DND-41 (cell line): Measurements from ENCODE around the gene PSORS1C1.

Source experiments
- ATAC-seq: fragments of 200-7000 bp; cut with Tn5 transposase; 3 replicates; pipeline ENCODE4 v1.9.1; 2021; ENCODE audit warnings: low read depth; ENCODE audit not compliant: insufficient read depth
- DNase-seq: peaks from one replicate; pipeline ENCODE4 v3.0.0-alpha.2; 2020
- H2AFZ ChIP-seq: 2 replicates; pipeline ENCODE4 v1.6.0; 2012; ENCODE audit warnings: low read depth, low read length
- H3K27ac ChIP-seq: 2 replicates; pipeline ENCODE4 v1.5.1; 2012; ENCODE audit warnings: low read length, inconsistent platforms
- H3K27me3 ChIP-seq: fragments of 200-600 bp; sonication (generic); 2 replicates; pipeline ENCODE4 v1.6.0; 2012; ENCODE audit warnings: low read length, mild to moderate bottlenecking, inconsistent platforms; ENCODE audit not compliant: insufficient read depth, poor library complexity
- H3K36me3 ChIP-seq: 2 replicates; pipeline ENCODE4 v1.5.1; 2012; ENCODE audit warnings: low read length, inconsistent platforms; ENCODE audit not compliant: insufficient read depth
- H3K4me1 ChIP-seq: 2 replicates; pipeline ENCODE4 v1.5.1; 2012; ENCODE audit warnings: mild to moderate bottlenecking, low read length; ENCODE audit not compliant: insufficient read depth
- H3K4me2 ChIP-seq: 2 replicates; pipeline ENCODE4 v1.6.0; 2012; ENCODE audit warnings: mild to moderate bottlenecking, moderate library complexity, low read length, inconsistent platforms; ENCODE audit not compliant: insufficient read depth
- H3K4me3 ChIP-seq, 2 experiments: fragments of 200-600 bp in 1 of 2; shearing (Covaris generic) in 1 of 2; 2 replicates each; pipeline ENCODE4 v1.5.1; 2012 to 2016; ENCODE audit warnings: inconsistent platforms in 2 of 2, low read length in 2 of 2, mild to moderate bottlenecking in 2 of 2, low read depth in 1 of 2, moderate library complexity in 1 of 2
- H3K79me2 ChIP-seq: 2 replicates; pipeline ENCODE4 v1.6.0; 2012; ENCODE audit warnings: low read length, inconsistent platforms; ENCODE audit not compliant: insufficient read depth
- H3K9ac ChIP-seq: 2 replicates; pipeline ENCODE4 v1.6.0; 2012; ENCODE audit warnings: low read depth, mild to moderate bottlenecking, inconsistent platforms, low read length, moderate library complexity
- H3K9me3 ChIP-seq: 2 replicates; pipeline ENCODE4 v1.5.1; 2012; ENCODE audit warnings: low read length, moderate library complexity, mild to moderate bottlenecking, inconsistent platforms; ENCODE audit not compliant: insufficient read depth, severe bottlenecking
- H4K20me1 ChIP-seq: 2 replicates; pipeline ENCODE4 v1.6.0; 2012; ENCODE audit warnings: low read length; ENCODE audit not compliant: insufficient read depth
- CTCF ChIP-seq: IDR thresholded peaks from 2 replicates; pipeline ENCODE4 v1.5.1; 2012; ENCODE audit warnings: borderline replicate concordance, low read length, moderate library complexity, mild to moderate bottlenecking; ENCODE audit not compliant: poor library complexity, severe bottlenecking; ENCODE audit errors: extremely low read depth
- EZH2 ChIP-seq: IDR thresholded peaks from 3 replicates; pipeline ENCODE4 v1.6.1; 2012; ENCODE audit warnings: borderline replicate concordance, low read depth, mild to moderate bottlenecking, moderate library complexity, low read length, inconsistent platforms; ENCODE audit not compliant: severe bottlenecking

The PSORS1C1 gene

GRCh38 chr6:31156641-31157040, 42.0 kb downstream of the PSORS1C1 start:
- TF ChIP-seq EZH2 (no peak), CTCF (no peak)
- H3K36me3 ChIP-seq: peaks cover 50% of the 10 kb centered on the region
- H3K79me2 ChIP-seq: peaks cover 43% of the 10 kb centered on the region
- no peaks in the 10 kb centered on the region for H3K9me3 ChIP-seq
- H3K9ac ChIP-seq: peak overlapping the region; percentile 73
- ATAC-seq (no peak), DNase-seq (no peak)
- no peak overlapping the region for H3K27ac ChIP-seq
- H3K4me3 ChIP-seq: peak overlapping the region in 1 of 2 experiments; percentile 85; a peak in 1 of 4 replicates
- peaks cover 11% of the 10 kb centered on the region for H4K20me1 ChIP-seq
- H3K4me2 ChIP-seq: peak overlapping the region; percentile 88
- peaks cover 42% of the 10 kb centered on the region for H3K4me1 ChIP-seq
- no peak overlapping the region for H2AFZ ChIP-seq
- no peaks in the 10 kb centered on the region for H3K27me3 ChIP-seq

GRCh38 chr6:31157513-31158139, 43.0 kb downstream of the PSORS1C1 start, which contains the start of gene CCHCR1:
CCHCR1 (minus strand) TSS chr6:31157802; CDS start chr6:31157600, 202 bp downstream.
- H3K36me3 ChIP-seq: peaks cover 60% of the 10 kb centered on the region
- DNase-seq (no peak), ATAC-seq (peak; percentile 29; the same call in 2 of the 3 replicates)
- H4K20me1 ChIP-seq: peaks cover 21% of the 10 kb centered on the region
- H3K27me3 ChIP-seq: no peaks in the 10 kb centered on the region
- H3K27ac ChIP-seq: peak within 1 kb of the TSS; percentile 84
- no peaks in the 10 kb centered on the region for H3K9me3 ChIP-seq
- no peak for TF ChIP-seq CTCF
- no peak for TF ChIP-seq EZH2
- H2AFZ ChIP-seq: peak within 1 kb of the TSS; percentile 83
- H3K4me3 ChIP-seq: peak within 1 kb of the TSS; percentile 60 to 85
- peak within 1 kb of the TSS; percentile 88 for H3K4me2 ChIP-seq
- peak within 1 kb of the TSS; percentile 73 for H3K9ac ChIP-seq
- H3K79me2 ChIP-seq: peaks cover 53% of the 10 kb centered on the region
- H3K4me1 ChIP-seq: peaks cover 52% of the 10 kb centered on the region

GRCh38 chr6:31158140-31158862, 43.7 kb downstream of the PSORS1C1 start, which contains the start of gene TCF19:
TCF19 (plus strand) TSS chr6:31158589; CDS start chr6:31159470, 881 bp downstream.
- peak; percentile 100 for DNase-seq
- H4K20me1 ChIP-seq: peaks cover 22% of the 10 kb centered on the region
- H2AFZ ChIP-seq: peak within 1 kb of the TSS; percentile 83
- H3K27ac ChIP-seq: peak within 1 kb of the TSS; percentile 84
- peaks cover 59% of the 10 kb centered on the region for H3K79me2 ChIP-seq
- H3K27me3 ChIP-seq: no peaks in the 10 kb centered on the region
- H3K9me3 ChIP-seq: no peaks in the 10 kb centered on the region
- peak; percentile 90 for ATAC-seq
- H3K4me2 ChIP-seq: peak within 1 kb of the TSS; percentile 88
- peak within 1 kb of the TSS; percentile 73 for H3K9ac ChIP-seq
- H3K36me3 ChIP-seq: peaks cover 67% of the 10 kb centered on the region
- peaks cover 57% of the 10 kb centered on the region for H3K4me1 ChIP-seq
- no peak for TF ChIP-seq EZH2
- no peak for TF ChIP-seq CTCF
- peak within 1 kb of the TSS; percentile 60 to 85 for H3K4me3 ChIP-seq
